Neuron (in vitro differentiated cells): Measurements from ENCODE around the gene SMCR8.
"Not testable (repeated sequence)": the region's sequence is repeated elsewhere in the genome, so short reads cannot be mapped to it uniquely, and the experiment has no call there.

Experiments used
- H2AFZ ChIP-seq: one replicate; pipeline ENCODE4 v1.6.1; 2013; ENCODE audit warnings: low read depth, mild to moderate bottlenecking, inconsistent platforms, low read length, moderate library complexity
- H3K27me3 ChIP-seq: one replicate; pipeline ENCODE4 v1.6.1; 2013; ENCODE audit warnings: low read length; ENCODE audit not compliant: insufficient read depth
- H3K36me3 ChIP-seq: one replicate; pipeline ENCODE4 v1.6.1; 2013; ENCODE audit warnings: low read length; ENCODE audit not compliant: insufficient read depth
- H3K4me1 ChIP-seq: one replicate; pipeline ENCODE4 v1.6.1; 2013; ENCODE audit warnings: low read length; ENCODE audit not compliant: insufficient read depth
- H3K4me3 ChIP-seq: 2 replicates; pipeline ENCODE4 v1.5.1; 2013; ENCODE audit warnings: mild to moderate bottlenecking, low read length, moderate library complexity
- H3K9me3 ChIP-seq: one replicate; pipeline ENCODE4 v1.6.1; 2013; ENCODE audit warnings: low read length

SMCR8 gene

DNA sequence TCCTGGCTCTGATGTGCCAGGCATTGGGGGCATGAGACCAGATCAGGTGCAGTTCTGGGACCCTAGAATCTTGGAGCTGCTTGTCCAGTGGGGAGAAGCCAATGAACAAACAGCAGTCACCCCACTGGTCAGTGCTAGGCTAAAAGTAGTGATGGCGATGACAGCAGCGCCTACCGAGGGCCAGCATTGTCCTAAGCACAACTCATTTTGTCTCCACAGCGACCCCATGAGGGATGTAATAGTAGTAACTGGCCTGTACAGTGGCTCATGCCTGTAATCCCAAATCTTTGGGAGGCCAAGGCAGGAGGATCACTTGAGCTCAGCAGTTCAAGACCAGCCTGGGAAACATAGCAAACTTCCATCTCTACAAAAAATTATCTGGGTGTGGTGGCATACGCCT lies 6.2 kb downstream of the SMCR8 start:
- Histone ChIP-seq H3K4me1 (peaks cover 27% of the 10 kb centered on the region), H3K4me3 (no peak overlapping the region), H3K27me3 (no peaks in the 10 kb centered on the region), H3K9me3 (peaks cover 3% of the 10 kb centered on the region), H3K36me3 (peaks cover 55% of the 10 kb centered on the region), H2AFZ (no peak overlapping the region)

DNA sequence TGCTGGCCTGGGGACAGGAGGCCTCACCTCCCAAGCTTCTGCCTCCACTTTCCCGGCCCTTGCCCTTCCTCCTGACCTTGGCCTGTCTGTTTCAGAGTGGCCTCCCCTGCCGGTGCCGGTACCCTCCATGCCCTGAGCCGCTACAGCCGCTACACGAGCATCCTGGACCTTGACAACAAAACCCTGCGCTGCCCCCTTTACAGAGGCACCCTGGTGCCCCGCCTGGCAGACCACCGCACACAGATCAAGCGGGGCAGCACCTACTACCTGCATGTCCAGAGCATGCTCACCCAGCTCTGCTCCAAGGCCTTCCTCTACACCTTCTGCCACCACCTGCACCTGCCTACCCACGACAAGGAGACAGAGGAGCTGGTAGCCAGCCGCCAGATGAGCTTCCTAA lies 7.4 kb downstream of the SMCR8 start:
- Histone ChIP-seq H3K4me1 (peaks cover 17% of the 10 kb centered on the region), H3K9me3 (peaks cover 3% of the 10 kb centered on the region), H3K27me3 (no peaks in the 10 kb centered on the region), H3K36me3 (peaks cover 52% of the 10 kb centered on the region), H2AFZ (no peak overlapping the region), H3K4me3 (no peak overlapping the region)

DNA sequence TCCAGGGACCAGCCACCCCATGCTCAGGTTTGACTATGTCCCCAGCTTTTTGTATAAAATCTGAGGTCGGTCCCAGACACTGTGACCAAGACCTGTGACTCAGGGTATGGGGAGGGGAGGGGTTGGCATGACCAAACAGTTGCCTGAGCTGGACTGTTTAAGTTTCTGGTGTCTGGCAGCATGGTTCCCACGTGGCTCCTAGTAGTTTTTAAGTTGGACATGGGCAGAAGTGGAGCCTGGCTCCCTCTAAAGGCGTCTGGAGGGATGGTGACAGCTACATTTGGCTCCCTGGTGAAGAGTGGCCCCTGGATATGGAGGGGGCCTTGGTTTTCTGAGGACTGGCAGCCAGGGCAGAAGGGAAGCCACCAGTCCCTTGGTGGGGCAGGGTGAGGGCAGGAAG lies 7.9 kb downstream of the SMCR8 start:
- H3K9me3 ChIP-seq, result peaks cover 3% of the 10 kb centered on the region
- H3K4me3 ChIP-seq, result no peak overlapping the region
- H3K36me3 ChIP-seq, result peaks cover 50% of the 10 kb centered on the region
- no peak overlapping the region for H2AFZ ChIP-seq
- peaks cover 13% of the 10 kb centered on the region for H3K4me1 ChIP-seq
- H3K27me3 ChIP-seq, result no peaks in the 10 kb centered on the region

DNA sequence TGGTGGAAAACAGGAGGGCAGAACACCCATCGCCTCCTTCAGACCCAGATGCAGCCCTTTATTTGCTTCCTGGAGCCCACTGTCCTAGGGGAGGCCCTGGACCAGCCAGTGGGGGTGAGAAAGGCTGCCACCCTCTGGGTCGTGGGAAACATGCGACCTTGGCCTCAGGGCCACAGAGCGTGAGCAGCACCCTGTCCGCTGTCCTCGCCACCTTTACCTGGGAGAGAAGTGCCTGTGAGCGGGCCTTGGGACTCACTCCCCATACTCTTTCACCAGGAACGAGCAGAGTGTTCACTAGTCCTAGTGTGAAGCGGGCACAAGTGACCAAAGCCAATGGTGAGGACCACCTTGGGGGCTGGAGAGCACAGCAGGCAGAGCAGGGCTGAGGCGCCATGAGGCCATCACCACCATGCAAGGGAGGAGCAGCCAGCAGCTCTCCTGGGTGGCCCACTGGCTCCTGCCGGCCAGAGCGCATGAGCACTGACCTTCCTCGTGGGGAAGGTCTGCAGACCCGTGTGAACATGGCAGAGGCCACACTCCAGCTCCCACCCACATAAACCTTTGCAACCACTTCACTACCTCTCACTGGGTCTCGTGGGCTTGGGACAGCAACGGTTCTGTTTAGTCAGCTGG lies 8.5 kb downstream of the SMCR8 start:
- H3K27me3 ChIP-seq, result no peaks in the 10 kb centered on the region
- H3K9me3 ChIP-seq, result peaks cover 3% of the 10 kb centered on the region
- peaks cover 51% of the 10 kb centered on the region for H3K36me3 ChIP-seq
- H2AFZ ChIP-seq, result no peak overlapping the region
- no peak overlapping the region for H3K4me3 ChIP-seq
- H3K4me1 ChIP-seq, result peaks cover 10% of the 10 kb centered on the region

DNA sequence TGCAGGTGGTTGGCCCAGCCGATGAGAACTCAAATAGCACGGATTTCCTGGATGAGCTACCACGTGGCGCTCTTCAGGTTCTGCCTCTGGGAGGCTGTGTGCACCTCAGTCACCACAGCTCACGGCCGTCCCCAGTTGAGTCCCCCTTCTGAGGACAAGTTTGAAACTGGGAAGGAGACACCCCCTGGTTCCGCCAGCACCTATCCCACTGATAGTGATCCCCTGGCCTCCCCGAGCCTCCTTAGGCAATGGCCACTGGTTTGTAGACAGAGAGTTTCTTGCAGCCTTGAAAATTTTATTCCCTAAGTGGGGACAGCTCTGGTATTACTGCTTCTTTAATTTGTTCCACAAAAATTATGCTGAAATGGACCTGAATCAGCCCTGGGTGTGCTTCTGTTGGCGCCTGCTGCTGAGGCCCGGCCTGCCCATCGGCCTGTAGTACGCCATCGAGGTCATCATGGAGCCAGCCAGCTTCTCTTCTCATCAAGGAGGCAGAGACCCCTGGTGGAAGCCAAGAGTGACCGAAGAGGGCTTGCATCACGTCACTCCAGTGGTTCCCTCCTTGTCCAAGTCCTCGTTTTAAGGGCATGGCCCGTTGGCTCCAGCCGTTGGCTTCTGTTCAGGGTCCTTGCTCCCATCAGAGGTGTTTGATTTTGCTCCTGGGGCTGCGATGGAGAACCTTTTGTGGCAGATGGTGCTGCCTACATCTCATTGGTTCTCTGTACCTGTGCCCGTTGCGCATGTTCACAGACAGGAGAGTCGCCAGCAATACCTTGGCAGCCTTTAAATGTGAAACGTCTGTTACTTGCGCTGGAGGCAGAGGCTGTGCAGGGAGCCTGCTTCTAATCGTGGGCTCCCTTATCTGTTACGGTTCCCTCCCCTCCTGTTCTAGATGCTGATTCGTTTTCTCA lies 9.3 kb downstream of the SMCR8 start:
- Histone ChIP-seq H3K27me3 (no peaks in the 10 kb centered on the region), H3K36me3 (peaks cover 56% of the 10 kb centered on the region), H3K9me3 (peaks cover 3% of the 10 kb centered on the region), H3K4me3 (no peak overlapping the region), H2AFZ (no peak overlapping the region), H3K4me1 (peaks cover 4% of the 10 kb centered on the region)

DNA sequence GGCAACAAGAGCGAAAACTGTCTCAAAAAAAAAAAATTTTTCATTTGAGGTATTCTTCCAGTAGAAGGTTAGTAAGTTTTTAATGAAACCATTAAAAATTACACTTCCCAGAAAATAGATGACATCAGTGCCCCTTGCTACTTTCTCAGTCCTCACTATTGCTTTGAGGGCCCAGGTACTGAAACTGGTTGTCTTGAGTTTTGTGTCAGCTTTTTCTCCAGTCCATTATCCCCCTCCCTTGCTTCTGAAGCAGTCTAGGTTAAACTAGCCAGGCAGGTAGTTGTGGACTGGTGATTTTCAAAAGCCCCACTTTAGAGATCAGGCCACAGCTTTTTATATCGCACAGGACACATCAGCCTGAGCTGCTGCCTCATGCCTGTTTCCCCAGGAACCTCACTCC lies 10.9 kb downstream of the SMCR8 start:
- Histone ChIP-seq H3K4me3 (no peak overlapping the region), H3K9me3 (peaks cover 3% of the 10 kb centered on the region), H3K4me1 (no peaks in the 10 kb centered on the region), H3K27me3 (no peaks in the 10 kb centered on the region), H3K36me3 (peaks cover 61% of the 10 kb centered on the region), H2AFZ (no peak overlapping the region)

DNA sequence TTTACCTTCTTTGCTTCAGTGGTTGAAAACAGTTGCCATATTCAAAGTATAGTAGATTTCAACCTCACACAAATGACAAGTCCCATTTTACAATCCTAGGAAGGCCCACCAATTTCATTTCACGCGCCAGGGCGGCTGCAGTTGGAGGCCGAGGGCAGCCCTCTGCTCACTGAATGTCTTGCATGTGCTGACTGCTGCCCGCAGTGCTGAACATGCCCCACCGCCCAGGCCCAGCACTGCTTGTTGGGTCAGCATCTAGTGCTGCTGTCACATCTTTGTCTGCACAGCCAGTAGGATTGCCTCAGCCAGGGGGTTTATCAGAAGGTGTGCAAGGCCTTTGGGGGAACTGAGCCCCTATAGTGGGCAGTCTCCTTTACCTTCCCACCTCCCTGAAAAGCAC lies 11.5 kb downstream of the SMCR8 start:
- Histone ChIP-seq H3K36me3 (peaks cover 65% of the 10 kb centered on the region), H3K27me3 (no peaks in the 10 kb centered on the region), H2AFZ (no peak overlapping the region), H3K9me3 (peaks cover 3% of the 10 kb centered on the region), H3K4me1 (no peaks in the 10 kb centered on the region), H3K4me3 (no peak overlapping the region)

DNA sequence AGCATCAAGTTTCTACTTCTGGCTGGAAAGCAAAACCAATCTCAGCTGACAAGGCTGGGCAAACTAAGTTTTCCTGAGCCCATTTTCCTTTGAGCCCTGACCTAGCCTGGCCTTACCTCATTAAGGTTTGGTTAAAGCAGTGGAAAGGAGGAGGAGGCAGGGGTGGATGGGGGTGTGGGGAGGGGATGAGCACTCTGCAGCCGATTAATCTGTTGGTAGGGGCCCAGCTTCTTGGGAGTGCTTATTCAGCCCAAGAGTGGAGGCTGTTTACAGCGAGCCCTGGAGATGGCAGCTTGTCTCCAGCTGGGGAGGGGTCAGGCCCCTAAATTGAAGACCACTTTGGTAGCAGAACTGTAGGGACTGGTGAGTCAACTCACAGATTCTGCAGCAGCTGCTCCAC lies 12.0 kb downstream of the SMCR8 start:
- H2AFZ ChIP-seq, result no peak overlapping the region
- peaks cover 3% of the 10 kb centered on the region for H3K9me3 ChIP-seq
- no peaks in the 10 kb centered on the region for H3K27me3 ChIP-seq
- H3K4me3 ChIP-seq, result no peak overlapping the region
- H3K36me3 ChIP-seq, result peaks cover 70% of the 10 kb centered on the region
- H3K4me1 ChIP-seq, result no peaks in the 10 kb centered on the region

DNA sequence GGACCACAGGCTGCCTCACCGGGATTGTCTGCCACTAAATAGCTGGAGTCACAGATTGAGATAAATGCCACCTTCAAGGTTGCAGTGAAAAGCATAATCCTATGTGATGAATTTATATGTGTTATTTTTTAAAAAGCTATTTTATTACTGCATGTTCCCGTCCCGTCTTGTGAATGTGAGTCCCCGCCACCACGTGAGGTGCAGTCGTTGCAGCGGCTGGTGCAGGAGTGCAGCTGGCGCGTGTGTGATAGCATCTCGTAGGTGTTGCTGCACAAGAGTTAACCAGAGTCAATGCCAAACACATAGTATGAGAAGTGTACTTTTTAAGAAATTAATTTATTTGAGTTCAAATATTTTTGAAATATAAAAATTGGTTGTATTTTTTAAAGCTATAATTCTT lies 12.5 kb downstream of the SMCR8 start:
- peaks cover 70% of the 10 kb centered on the region for H3K36me3 ChIP-seq
- H3K4me3 ChIP-seq, result no peak overlapping the region
- no peaks in the 10 kb centered on the region for H3K4me1 ChIP-seq

DNA sequence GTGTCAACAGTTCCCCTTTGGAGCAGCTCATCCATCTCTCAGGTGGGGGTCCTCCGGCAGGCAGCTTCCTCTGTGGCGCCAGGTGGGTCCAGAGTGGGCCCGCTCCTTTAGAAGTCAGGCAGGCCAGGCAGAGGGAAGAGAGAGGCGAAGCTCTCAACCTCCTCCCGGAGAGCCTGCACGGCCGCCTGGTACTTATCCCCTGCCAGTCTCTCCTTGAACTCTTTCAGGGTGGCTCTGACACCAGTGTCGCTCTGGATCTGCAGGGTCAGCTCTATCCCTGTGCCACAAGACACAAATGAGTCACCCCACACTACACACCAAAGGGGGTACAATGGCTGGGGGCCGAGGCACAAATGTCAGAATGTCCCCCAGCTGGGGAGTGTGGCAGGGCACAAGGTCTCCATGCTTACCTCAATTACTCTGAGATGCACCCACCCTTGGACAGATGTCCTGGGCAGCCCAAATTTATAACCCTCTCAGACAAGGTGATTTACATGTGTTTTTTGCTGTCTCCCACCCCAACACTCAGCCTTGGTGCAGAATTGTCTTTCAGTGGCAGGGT lies 13.6 kb downstream of the SMCR8 start:
- Histone ChIP-seq H2AFZ (no peak overlapping the region), H3K36me3 (peaks cover 65% of the 10 kb centered on the region)

More for the DNA sequence above, 12.5 kb downstream of the SMCR8 start:
- Histone ChIP-seq H3K27me3 (no peaks in the 10 kb centered on the region), H3K9me3 (peaks cover 3% of the 10 kb centered on the region), H2AFZ (no peak overlapping the region)

DNA sequence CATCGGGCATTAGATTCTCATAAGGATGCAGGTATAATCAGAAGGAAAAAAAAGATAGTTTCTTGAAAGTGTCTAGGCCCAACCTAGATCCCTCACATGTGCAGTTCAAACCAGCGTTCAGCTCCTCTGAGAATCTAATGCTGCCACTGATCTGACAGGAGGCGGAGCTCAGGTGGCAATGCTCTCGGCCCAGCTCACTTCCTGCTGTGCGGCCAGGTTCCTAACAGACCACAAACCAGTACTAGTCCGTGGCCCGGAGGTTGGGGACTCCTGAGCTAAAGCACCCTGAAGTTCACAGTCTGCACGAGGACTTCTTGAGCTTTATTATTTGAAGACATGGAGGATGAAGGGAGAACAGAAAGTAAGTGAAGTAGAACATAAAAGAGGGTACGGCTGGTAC lies 16.8 kb downstream of the SMCR8 start:
- no peaks in the 10 kb centered on the region for H3K27me3 ChIP-seq
- no peak overlapping the region for H2AFZ ChIP-seq
- H3K9me3 ChIP-seq, result no peaks in the 10 kb centered on the region
- H3K4me1 ChIP-seq, result no peaks in the 10 kb centered on the region
- no peak overlapping the region for H3K4me3 ChIP-seq
- H3K36me3 ChIP-seq, result peaks cover 58% of the 10 kb centered on the region

More for the DNA sequence above, 13.6 kb downstream of the SMCR8 start:
- Histone ChIP-seq H3K9me3 (peaks cover 3% of the 10 kb centered on the region), H3K4me1 (no peaks in the 10 kb centered on the region), H3K4me3 (no peak overlapping the region), H3K27me3 (no peaks in the 10 kb centered on the region)

DNA sequence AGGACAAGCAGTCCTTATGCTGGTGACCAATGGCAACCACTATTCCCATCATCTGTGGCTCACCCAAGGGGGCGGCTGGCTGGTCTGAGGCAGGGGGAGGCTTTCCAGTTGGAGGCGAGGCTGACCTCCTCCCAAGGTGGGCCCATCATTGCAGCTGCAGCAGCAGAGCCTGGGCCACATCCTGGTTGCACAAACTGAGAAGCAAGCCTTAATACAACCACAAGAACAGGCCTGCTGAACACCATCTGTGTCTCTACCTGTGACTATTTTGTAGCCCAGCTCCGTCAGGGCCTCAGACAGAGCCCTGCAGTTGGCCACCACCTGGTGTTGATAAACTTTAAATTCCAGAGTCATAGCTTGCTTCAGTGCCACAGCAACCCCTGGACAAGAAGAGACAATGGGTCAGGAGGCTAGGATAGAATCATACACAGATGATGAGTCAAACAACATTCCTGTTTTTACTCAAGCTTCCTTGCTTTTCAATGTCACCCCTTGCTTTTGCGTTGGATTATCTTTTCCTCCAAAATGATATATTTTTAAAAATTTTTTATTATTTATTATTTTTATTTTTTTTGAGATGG lies 17.9 kb downstream of the SMCR8 start:
- Histone ChIP-seq H2AFZ (no peak overlapping the region), H3K27me3 (no peaks in the 10 kb centered on the region), H3K4me3 (no peak overlapping the region), H3K36me3 (peaks cover 59% of the 10 kb centered on the region), H3K9me3 (no peaks in the 10 kb centered on the region), H3K4me1 (no peaks in the 10 kb centered on the region)

DNA sequence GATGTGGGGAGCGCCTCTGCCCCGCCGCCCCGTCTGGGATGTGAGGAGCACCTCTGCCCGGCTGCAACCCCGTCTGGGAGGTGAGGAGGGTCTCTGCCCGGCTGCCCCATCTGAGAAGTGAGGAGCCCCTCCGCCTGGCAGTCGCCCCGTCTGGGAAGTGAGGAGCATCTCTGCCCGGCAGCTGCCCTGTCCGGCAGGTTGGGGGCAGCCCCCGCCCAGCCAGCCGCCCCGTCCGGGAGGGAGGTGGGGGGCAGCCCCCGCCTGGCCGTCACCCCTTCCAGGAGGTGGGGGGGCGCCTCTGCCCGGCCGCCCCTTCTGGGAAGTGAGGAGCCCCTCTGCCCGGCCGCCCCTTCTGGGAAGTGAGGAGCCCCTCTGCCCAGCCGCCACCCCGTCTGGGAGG lies 23.1 kb downstream of the SMCR8 start:
- not testable (repeated sequence) for H3K27me3 ChIP-seq, H3K4me3 ChIP-seq, H2AFZ ChIP-seq, H3K4me1 ChIP-seq
- peaks cover 15% of the 10 kb centered on the region for H3K9me3 ChIP-seq
- H3K36me3 ChIP-seq, result peaks cover 58% of the 10 kb centered on the region
